Activated naive CD4-positive, alpha-beta T cell treated with anti-CD3 and anti-CD28 coated beads, Interleukin-2, amount 50 U/mL, for 72 hours (primary cell): ENCODE measurements around the gene CAMKMT. TPM values are rescaled to one million over a fixed set of nuclear protein-coding genes. Genes with fewer than 3 reads are reported as not detected.
"Not testable (repeated sequence)": the region's sequence is repeated elsewhere in the genome, so short reads cannot be mapped to it uniquely, and the experiment has no call there.

Source experiments
- ATAC-seq, 2 donors: fragments of 150-1000 bp; cut with Tn5 transposase; 2 replicates each; pipeline ENCODE4 v1.10.0; 2021; ENCODE audit warnings: mild to moderate bottlenecking in 2 of 2, moderate library complexity in 2 of 2
- DNase-seq, 2 donors: peaks; one replicate each; pipeline ENCODE4 v3.0.0; 2021 to 2022; ENCODE audit warnings: low spot score in 2 of 2
- H3K27ac Mint-ChIP-seq, 2 donors: one replicate each; pipeline ENCODE4 v1.8.0; 2022; ENCODE audit warnings: mild to moderate bottlenecking in 2 of 2, mixed read lengths in 2 of 2
- H3K36me3 Mint-ChIP-seq, 2 donors: one replicate each; pipeline ENCODE4 v1.8.0; 2022; ENCODE audit warnings: mixed read lengths in 2 of 2
- H3K9me3 Mint-ChIP-seq, 2 donors: one replicate each; pipeline ENCODE4 v1.8.0; 2022; ENCODE audit warnings: mixed read lengths in 2 of 2
- total RNA-seq, 2 donors: library from RNA; stranded (reverse); gene quantifications; one replicate each; pipeline ENCODE4 v1.2.3, GENCODE V29; 2022

CAMKMT gene
- total RNA-seq, 2 donors from 2014 or later = 14.6 to 17.3 TPM

GRCh38 chr2:44573996-44574395 lies 212.2 kb downstream of the CAMKMT start:
- DNase-seq = no peak
- Mint-ChIP-seq H3K9me3 (no peaks in the 10 kb centered on the region), H3K36me3 (no peaks in the 10 kb centered on the region), H3K27ac (no peak overlapping the region)
- no peak for ATAC-seq

- peak; percentile 80 to 98 for ATAC-seq
- H3K27ac Mint-ChIP-seq = peak overlapping the region; percentile 56 to 63
- DNase-seq = no peak
Observed at GRCh38 chr2:44578471-44579093, 216.8 kb downstream of the CAMKMT start.

GRCh38 chr2:44579115-44579836 lies 217.5 kb downstream of the CAMKMT start:
- peak; percentile 13 to 19 for ATAC-seq
- peak overlapping the region; percentile 56 to 63 for H3K27ac Mint-ChIP-seq

More at GRCh38 chr2:44578471-44579093, 216.8 kb downstream of the CAMKMT start:
- H3K36me3 Mint-ChIP-seq = peaks cover 0 to 5% of the 10 kb centered on the region in 2 donors
- peaks cover 0 to 3% of the 10 kb centered on the region in 2 donors for H3K9me3 Mint-ChIP-seq

DNA sequence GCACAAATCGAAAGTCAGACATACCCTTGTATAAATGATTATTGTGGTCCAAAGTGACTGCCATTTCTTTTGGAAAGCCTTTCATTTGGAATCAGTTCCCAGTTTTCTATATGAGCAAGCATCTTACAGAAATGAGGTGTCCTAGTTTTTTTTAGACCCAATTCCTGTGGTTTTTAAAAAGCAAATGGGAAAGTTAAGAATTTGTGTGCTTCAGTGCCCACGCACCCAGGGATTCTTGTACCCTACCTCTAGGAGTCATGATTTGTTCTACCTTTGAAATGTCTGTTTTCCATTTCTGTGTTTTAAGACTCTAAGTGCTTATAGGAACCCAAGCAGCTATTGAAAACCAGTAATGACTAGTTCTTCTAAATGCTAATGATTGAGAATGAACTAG lies 218.1 kb downstream of the CAMKMT start:
- Mint-ChIP-seq H3K36me3 (peaks cover 0 to 5% of the 10 kb centered on the region in 2 donors), H3K27ac (no peak overlapping the region), H3K9me3 (peaks cover 0 to 3% of the 10 kb centered on the region in 2 donors)
- DNase-seq (no peak), ATAC-seq (no peak)

More at GRCh38 chr2:44579115-44579836, 217.5 kb downstream of the CAMKMT start:
- peaks cover 0 to 5% of the 10 kb centered on the region in 2 donors for H3K36me3 Mint-ChIP-seq
- peaks cover 0 to 3% of the 10 kb centered on the region in 2 donors for H3K9me3 Mint-ChIP-seq
- no peak for DNase-seq

DNA sequence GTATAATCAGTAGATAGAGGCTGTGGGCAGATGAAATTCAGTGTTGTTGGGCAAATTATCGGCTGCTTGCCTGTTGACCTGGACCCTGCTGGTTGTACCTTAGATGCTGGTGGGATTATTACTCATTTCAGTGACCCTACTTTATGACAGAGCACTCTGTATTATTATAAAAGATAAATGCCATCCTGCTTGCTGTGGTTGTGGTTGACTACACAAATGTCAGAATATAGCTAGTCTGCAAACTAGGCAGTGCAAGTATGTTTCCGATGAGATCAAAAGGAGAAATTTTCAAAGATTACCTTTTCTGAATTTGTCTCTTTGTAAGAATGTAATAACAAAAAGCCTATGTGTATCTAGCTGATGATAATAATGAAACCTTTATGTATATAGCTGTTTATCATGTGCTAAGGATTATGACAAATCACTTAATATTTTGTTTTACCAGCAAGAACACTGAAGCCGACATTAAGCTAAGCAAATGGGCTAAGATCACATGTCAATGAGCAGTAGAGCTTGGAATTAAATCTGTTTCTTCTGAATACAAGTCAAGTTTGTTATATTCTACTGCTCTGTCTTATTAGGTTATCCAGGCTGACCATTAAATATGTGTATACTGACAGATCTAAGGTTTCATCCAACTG lies 219.2 kb downstream of the CAMKMT start:
- Mint-ChIP-seq H3K27ac (no peak overlapping the region), H3K9me3 (peaks cover 0 to 8% of the 10 kb centered on the region in 2 donors), H3K36me3 (peaks cover 0 to 5% of the 10 kb centered on the region in 2 donors)
- DNase-seq = no peak
- peak in 1 of 2 donors; percentile 34 for ATAC-seq

- peaks cover 0 to 5% of the 10 kb centered on the region in 2 donors for H3K36me3 Mint-ChIP-seq
- H3K9me3 Mint-ChIP-seq = peaks cover 0 to 8% of the 10 kb centered on the region in 2 donors
- ATAC-seq (no peak), DNase-seq (no peak)
- no peak overlapping the region for H3K27ac Mint-ChIP-seq
Observed at GRCh38 chr2:44582363-44583008, 220.7 kb downstream of the CAMKMT start.

DNA sequence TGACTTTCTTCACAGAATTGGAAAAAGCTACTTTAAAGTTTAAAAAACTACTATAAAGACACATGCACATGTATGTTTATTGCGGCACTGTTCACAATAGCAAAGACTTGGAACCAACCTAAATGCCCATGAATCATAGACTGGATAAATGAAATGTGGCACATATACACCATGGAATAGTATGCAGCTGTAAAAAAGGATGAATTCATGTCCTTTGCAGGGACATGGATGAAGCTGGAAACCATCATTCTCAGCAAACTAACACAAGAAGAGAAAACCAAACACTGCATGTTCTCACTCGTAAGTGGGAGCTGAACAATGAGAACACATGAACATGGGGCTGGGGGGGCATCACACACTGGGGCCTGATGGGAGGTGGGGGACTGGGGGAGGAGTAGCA lies 233.9 kb downstream of the CAMKMT start:
- peaks cover 8 to 13% of the 10 kb centered on the region in 2 donors for H3K36me3 Mint-ChIP-seq

GRCh38 chr2:44596537-44597320 lies 235.0 kb downstream of the CAMKMT start:
- ATAC-seq (no peak), DNase-seq (no peak)
- Mint-ChIP-seq H3K9me3 (no peaks in the 10 kb centered on the region), H3K36me3 (peaks cover 8 to 13% of the 10 kb centered on the region in 2 donors), H3K27ac (no peak overlapping the region)

More for the DNA sequence above, 233.9 kb downstream of the CAMKMT start:
- not testable (repeated sequence) for ATAC-seq, H3K9me3 Mint-ChIP-seq, DNase-seq, H3K27ac Mint-ChIP-seq

DNA sequence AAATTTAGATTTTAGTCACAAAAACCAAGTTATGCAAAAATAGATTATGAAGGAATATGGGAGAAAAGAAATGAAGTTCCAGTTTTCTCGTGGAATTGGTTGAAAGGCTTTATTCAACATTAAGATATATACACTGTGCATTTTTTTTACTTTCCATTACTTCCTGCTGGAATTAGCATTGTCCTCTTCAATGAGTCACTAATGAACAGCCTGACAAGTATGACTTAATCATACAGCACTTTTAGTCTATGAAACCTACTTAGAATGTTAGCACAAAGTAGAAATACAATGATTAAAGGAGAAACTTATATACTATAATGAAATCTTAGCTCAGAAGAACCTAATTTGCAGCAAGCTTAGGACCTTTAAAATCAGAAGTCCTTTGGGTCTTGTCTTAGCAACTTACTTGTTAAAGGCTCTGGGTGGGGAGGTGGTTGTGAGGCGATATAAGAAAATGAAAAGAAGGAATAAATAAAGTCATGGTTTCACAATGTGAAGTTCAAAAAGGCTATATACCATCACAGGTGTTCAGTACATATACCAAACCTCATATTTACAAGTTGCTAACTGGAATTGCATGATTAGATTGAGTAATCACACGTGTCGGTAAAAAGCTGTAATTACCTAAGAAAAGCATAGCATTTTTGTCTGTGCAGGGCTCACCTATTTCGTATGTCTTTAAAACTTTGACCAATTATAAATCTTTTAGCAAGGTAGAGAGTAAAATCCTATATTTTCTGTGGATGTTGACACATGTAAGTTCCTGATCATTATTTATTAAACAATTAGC lies 236.8 kb downstream of the CAMKMT start:
- Mint-ChIP-seq H3K27ac (no peak overlapping the region), H3K36me3 (peaks cover 8 to 13% of the 10 kb centered on the region in 2 donors), H3K9me3 (no peaks in the 10 kb centered on the region)
- ATAC-seq = no peak
- DNase-seq = no peak

DNA sequence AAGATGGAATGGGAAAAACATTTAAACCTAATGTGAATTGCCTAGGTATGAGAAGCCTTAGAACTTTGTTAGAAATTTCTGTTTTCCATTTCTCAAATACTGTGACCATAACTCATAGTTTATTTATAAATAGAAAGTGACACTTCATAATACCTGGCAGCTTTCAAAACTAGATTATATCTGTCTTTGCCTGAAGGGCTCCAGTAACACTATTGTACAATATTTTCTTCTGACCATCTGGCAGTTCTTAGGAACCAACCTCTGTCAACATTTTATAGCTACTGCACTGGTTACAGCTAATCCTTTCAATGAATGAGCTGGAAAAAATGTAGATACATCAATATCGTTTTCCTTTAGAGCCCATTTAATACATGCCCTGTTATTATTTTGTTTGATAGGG lies 237.4 kb downstream of the CAMKMT start:
- no peaks in the 10 kb centered on the region for H3K9me3 Mint-ChIP-seq
- DNase-seq (no peak), ATAC-seq (no peak)
- H3K27ac Mint-ChIP-seq = no peak overlapping the region
- peaks cover 3 to 8% of the 10 kb centered on the region in 2 donors for H3K36me3 Mint-ChIP-seq

- no peaks in the 10 kb centered on the region for H3K9me3 Mint-ChIP-seq
- ATAC-seq (no peak), DNase-seq (no peak)
- H3K36me3 Mint-ChIP-seq = no peaks in the 10 kb centered on the region
- H3K27ac Mint-ChIP-seq = no peak overlapping the region
Observed at GRCh38 chr2:44602446-44602845, 240.7 kb downstream of the CAMKMT start.

GRCh38 chr2:44605511-44605910 lies 243.8 kb downstream of the CAMKMT start:
- H3K9me3 Mint-ChIP-seq = peaks cover 0 to 13% of the 10 kb centered on the region in 2 donors
- no peak for ATAC-seq
- DNase-seq = no peak
- H3K27ac Mint-ChIP-seq = no peak overlapping the region
- peaks cover 5 to 7% of the 10 kb centered on the region in 2 donors for H3K36me3 Mint-ChIP-seq

DNA sequence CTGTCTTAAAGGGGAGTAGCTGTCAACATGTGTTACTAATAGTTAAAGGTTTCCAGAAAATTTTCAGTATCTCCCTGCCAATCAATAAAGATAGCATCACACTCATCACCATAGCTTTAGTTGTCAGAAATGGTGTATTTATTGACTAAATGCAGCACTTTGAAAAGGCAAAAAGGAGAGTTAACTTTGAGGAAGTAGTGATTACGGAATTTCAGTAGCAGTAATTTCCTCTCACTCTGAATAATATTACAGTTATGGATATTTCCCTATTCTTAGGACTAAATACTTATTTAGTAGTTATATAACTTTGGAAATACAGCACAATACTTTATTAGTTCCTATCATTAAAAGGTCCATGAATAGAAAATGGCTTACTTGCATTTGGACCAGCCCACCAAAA lies 250.5 kb downstream of the CAMKMT start:
- no peak overlapping the region for H3K27ac Mint-ChIP-seq

GRCh38 chr2:44614940-44615339 lies 253.2 kb downstream of the CAMKMT start:
- no peak overlapping the region for H3K27ac Mint-ChIP-seq
- peaks cover 1 to 6% of the 10 kb centered on the region in 2 donors for H3K36me3 Mint-ChIP-seq
- no peak for DNase-seq
- no peak for ATAC-seq
- peaks cover 1 to 4% of the 10 kb centered on the region in 2 donors for H3K9me3 Mint-ChIP-seq

More for the DNA sequence above, 250.5 kb downstream of the CAMKMT start:
- Mint-ChIP-seq H3K9me3 (peaks cover 4 to 13% of the 10 kb centered on the region in 2 donors), H3K36me3 (peaks cover 5 to 12% of the 10 kb centered on the region in 2 donors)
- no peak for DNase-seq
- no peak for ATAC-seq

DNA sequence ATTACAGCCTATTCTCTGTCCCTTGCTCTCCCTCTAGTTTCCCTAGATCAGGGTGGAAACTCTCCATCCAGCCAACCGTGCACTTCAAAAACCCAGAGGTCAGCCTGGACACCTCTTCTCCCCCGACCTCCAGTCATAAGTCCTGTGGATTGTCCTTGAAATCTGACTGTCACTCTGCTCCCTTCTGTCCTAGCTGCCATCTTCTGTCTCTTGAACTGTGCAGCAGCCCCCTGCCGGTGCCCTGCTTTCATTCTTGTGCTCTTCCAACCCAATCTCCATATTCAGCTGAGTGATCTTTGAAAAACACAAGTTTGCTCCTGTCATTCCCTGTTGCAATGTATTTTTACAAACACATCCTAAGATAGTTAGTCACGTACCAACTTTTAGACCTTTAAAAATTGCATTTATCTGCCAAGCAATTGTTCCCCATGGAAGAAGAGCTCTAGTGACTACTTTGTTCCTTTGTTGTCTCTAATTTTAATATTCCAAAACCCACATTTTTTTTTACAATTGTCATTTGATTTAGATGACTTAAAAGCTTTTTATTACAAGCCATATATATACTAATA lies 254.3 kb downstream of the CAMKMT start:
- no peak for ATAC-seq
- Mint-ChIP-seq H3K27ac (no peak overlapping the region), H3K9me3 (peaks cover 0 to 4% of the 10 kb centered on the region in 2 donors), H3K36me3 (peaks cover 0 to under 1% of the 10 kb centered on the region in 2 donors)
- no peak for DNase-seq
